ENCODE measurements around the gene INO80B.
"Not testable (repeated sequence)": the region's sequence is repeated elsewhere in the genome, so short reads cannot be mapped to it uniquely, and the experiment has no call there.

INO80B gene

GRCh38 chr2:74454654-74455511, at the start of gene INO80B:
Gene INO80B, plus strand, starts transcription at chr2:74455087. Its CDS starts 30 bp downstream, at chr2:74455117.
- peak; percentile 96 to 97 for DNase-seq

- no peak for DNase-seq
Measured at GRCh38 chr2:74406035-74406434, 48.9 kb upstream of the INO80B start.

GRCh38 chr2:74407682-74408081, 47.2 kb upstream of the INO80B start:
- DNase-seq: no peak

GRCh38 chr2:74413001-74413698, 41.7 kb upstream of the INO80B start:
- no peak for DNase-seq

GRCh38 chr2:74414441-74414840, 40.4 kb upstream of the INO80B start:
- no peak for DNase-seq

- DNase-seq: no peak
Measured at GRCh38 chr2:74414881-74415761, 39.8 kb upstream of the INO80B start.

GRCh38 chr2:74415762-74416395, 39.0 kb upstream of the INO80B start:
- no peak for DNase-seq

GRCh38 chr2:74416778-74417177, 38.1 kb upstream of the INO80B start:
- no peak for DNase-seq

GRCh38 chr2:74417197-74417596, 37.7 kb upstream of the INO80B start:
- DNase-seq: no peak

- no peak for DNase-seq
Measured at GRCh38 chr2:74417763-74418162, 37.1 kb upstream of the INO80B start.

- DNase-seq: no peak
Measured at GRCh38 chr2:74418312-74418711, 36.6 kb upstream of the INO80B start.

GRCh38 chr2:74419345-74419744, 35.5 kb upstream of the INO80B start:
- no peak for DNase-seq

- no peak for DNase-seq
Measured at GRCh38 chr2:74420006-74420405, 34.9 kb upstream of the INO80B start.

GRCh38 chr2:74420443-74421103, 34.3 kb upstream of the INO80B start:
- not testable (repeated sequence) for DNase-seq

- DNase-seq: peak; percentile 85 to 86
Measured at GRCh38 chr2:74421221-74421870, 33.5 kb upstream of the INO80B start, which contains the start of the genes C2orf81 and WDR54. Gene C2orf81, minus strand, starts transcription at chr2:74421619. Its CDS starts 59 bp downstream, at chr2:74421560. Gene WDR54, plus strand, starts transcription at chr2:74421730. Its CDS starts 424 bp downstream, at chr2:74422154.

- DNase-seq: no peak
Measured at GRCh38 chr2:74423231-74424095, 31.4 kb upstream of the INO80B start.

GRCh38 chr2:74424139-74424992, 30.5 kb upstream of the INO80B start:
- no peak for DNase-seq

- DNase-seq: no peak
Measured at GRCh38 chr2:74424995-74425406, 29.9 kb upstream of the INO80B start.

- no peak for DNase-seq
Measured at GRCh38 chr2:74425523-74425922, 29.4 kb upstream of the INO80B start.
